ENCODE data around the gene RAB31. TPM values are rescaled to one million over a fixed set of nuclear protein-coding genes. Genes with fewer than 3 reads are reported as not detected.
A peak's percentile ranks its signal among the peaks of the same experiment; 100 is the strongest.

Gene RAB31
- total RNA-seq, 4 donors from 2014 or later = 27.1 to 54.4 (median 44.3) TPM

- H3K27me3 ChIP-seq = no peaks in the 10 kb centered on the region
- TF ChIP-seq POLR2A (IDR thresholded peaks at IDR 0.05) (no peak), EP300 (IDR thresholded peaks at IDR 0.05) (peak in 1 of 2 donors; percentile 73)
- peak in 1 of 2 donors; percentile 57 for DNase-seq (ENCODE audit: low spot score in 2 of 2)
- H3K27ac ChIP-seq = peak overlapping the region in 2 of 4 donors; percentile 31 to 63
- H3K36me3 ChIP-seq = peaks cover 0 to 9% (median 0%) of the 10 kb centered on the region in 3 donors
- H3K4me1 ChIP-seq = peaks cover 0 to 40% (median 13%) of the 10 kb centered on the region in 4 donors
- H3K4me3 ChIP-seq = no peak overlapping the region
- 74 to 76% methylated on average over 14 of the region's 14 CpGs for WGBS, 2 donors
- H3K9me3 ChIP-seq = no peaks in the 10 kb centered on the region
Observed at GRCh38 chr18:9827793-9828505, 119.8 kb downstream of the RAB31 start.

- Histone ChIP-seq H3K4me3 (no peak overlapping the region), H3K27ac (no peak overlapping the region), H3K27me3 (no peaks in the 10 kb centered on the region), H3K4me1 (peaks cover 0 to 34% (median 13%) of the 10 kb centered on the region in 4 donors), H3K36me3 (peaks cover 0 to 9% (median 0%) of the 10 kb centered on the region in 3 donors), H3K9me3 (no peaks in the 10 kb centered on the region)
- no peak for DNase-seq (ENCODE audit: low spot score in 2 of 2)
- TF ChIP-seq POLR2A (IDR thresholded peaks at IDR 0.05) = no peak
- TF ChIP-seq EP300 (IDR thresholded peaks at IDR 0.05) = no peak
- WGBS, 2 donors = 86 to 89% methylated on average over 15 of the region's 15 CpGs
Observed at GRCh38 chr18:9828506-9829396, 120.7 kb downstream of the RAB31 start.

- Histone ChIP-seq H3K36me3 (peaks cover 0 to 9% (median 0%) of the 10 kb centered on the region in 3 donors), H3K4me3 (no peak overlapping the region), H3K27me3 (no peaks in the 10 kb centered on the region), H3K27ac (no peak overlapping the region), H3K9me3 (no peaks in the 10 kb centered on the region), H3K4me1 (peaks cover 0 to 28% (median 13%) of the 10 kb centered on the region in 4 donors)
- 91 to 95% methylated on average over 6 of the region's 6 CpGs for WGBS, 2 donors
- no peak for TF ChIP-seq POLR2A (IDR thresholded peaks at IDR 0.05)
- TF ChIP-seq, protein P1, sequence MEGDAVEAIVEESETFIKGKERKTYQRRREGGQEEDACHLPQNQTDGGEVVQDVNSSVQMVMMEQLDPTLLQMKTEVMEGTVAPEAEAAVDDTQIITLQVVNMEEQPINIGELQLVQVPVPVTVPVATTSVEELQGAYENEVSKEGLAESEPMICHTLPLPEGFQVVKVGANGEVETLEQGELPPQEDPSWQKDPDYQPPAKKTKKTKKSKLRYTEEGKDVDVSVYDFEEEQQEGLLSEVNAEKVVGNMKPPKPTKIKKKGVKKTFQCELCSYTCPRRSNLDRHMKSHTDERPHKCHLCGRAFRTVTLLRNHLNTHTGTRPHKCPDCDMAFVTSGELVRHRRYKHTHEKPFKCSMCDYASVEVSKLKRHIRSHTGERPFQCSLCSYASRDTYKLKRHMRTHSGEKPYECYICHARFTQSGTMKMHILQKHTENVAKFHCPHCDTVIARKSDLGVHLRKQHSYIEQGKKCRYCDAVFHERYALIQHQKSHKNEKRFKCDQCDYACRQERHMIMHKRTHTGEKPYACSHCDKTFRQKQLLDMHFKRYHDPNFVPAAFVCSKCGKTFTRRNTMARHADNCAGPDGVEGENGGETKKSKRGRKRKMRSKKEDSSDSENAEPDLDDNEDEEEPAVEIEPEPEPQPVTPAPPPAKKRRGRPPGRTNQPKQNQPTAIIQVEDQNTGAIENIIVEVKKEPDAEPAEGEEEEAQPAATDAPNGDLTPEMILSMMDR (IDR thresholded peaks at IDR 0.05) = no peak
- TF ChIP-seq EP300 (IDR thresholded peaks at IDR 0.05) = no peak
- no peak for DNase-seq (ENCODE audit: low spot score in 2 of 2)
Observed at GRCh38 chr18:9829397-9829712, 121.3 kb downstream of the RAB31 start.

DNA sequence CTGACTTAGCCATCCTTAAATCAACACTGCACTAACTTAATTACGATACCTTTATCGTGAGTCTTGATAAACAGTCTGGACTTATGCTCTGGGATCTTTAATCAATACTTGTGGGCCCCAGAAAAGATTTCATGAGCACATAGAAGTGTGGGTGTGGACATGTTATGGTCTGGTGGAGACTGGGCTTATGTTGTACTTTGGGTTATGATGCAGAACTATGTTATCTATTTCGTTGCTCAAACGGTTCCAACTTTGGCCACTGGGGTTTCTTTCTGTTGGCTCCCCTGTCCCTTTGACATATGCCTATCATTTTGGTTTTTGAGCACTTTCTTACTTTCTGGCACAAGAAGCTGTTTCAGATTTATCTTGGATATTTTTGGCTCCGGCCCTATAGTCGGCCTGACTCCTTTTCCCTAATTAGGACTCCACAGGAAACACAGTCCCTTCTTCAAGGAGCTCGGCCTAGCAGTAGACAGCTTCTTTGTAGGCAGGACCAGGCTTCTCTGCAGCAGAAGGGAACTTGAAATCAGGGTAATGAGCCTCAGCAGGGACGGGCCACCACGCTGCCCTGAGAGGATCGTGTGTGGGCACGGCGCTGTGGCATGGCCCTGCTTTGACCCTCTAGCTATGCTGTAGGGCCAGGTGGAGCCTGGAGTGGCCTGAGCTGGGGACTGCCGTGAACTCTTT is 123.1 kb downstream of the RAB31 start:
- H3K27me3 ChIP-seq = no peaks in the 10 kb centered on the region
- 64 to 65% methylated on average over 12 to 13 of the region's 13 CpGs for WGBS, 2 donors
- TF ChIP-seq EP300 (IDR thresholded peaks at IDR 0.05) (no peak), POLR2A (IDR thresholded peaks at IDR 0.05) (no peak)
- TF ChIP-seq, protein P1 (IDR thresholded peaks at IDR 0.05) = peak in 1 of 5 experiments; percentile 12
- no peak overlapping the region for H3K4me3 ChIP-seq
- H3K4me1 ChIP-seq = peaks cover 0 to 22% (median 9%) of the 10 kb centered on the region in 4 donors
- H3K27ac ChIP-seq = peak overlapping the region in 2 of 4 donors; percentile 38 to 45
- H3K9me3 ChIP-seq = no peaks in the 10 kb centered on the region
- H3K36me3 ChIP-seq = peaks cover 0 to 9% (median 0%) of the 10 kb centered on the region in 3 donors
- DNase-seq (ENCODE audit: low spot score in 2 of 2) = no peak

DNA sequence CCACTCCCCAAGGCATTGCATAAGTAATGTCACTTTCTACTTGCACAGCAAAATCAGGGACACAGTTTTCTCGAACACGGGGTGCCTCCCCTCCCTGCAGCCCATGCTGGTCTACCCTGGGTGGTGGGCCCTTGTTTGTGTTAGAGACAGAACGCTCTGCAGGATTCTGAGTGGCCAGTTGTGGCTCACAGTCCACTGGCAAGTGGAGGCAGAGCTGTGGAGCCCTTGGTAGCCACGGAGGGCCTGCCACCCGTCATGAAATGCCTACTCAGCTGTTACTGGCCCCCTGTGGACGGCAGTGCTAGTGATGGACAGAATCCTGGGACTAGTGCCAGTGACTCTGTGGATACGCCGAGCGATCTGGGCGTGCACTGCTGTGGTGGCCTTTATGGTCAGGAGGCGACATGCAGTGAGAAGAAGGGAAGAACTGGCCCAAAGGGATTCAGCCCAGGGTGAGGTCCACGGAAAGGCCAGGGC is 123.7 kb downstream of the RAB31 start:
- peak overlapping the region in 2 of 4 donors; percentile 38 to 45 for H3K27ac ChIP-seq
- peaks cover 0 to 9% (median 0%) of the 10 kb centered on the region in 3 donors for H3K36me3 ChIP-seq
- no peaks in the 10 kb centered on the region for H3K27me3 ChIP-seq
- H3K4me3 ChIP-seq = no peak overlapping the region
- TF ChIP-seq POLR2A (IDR thresholded peaks at IDR 0.05) = no peak
- no peak for DNase-seq (ENCODE audit: low spot score in 2 of 2)
- no peaks in the 10 kb centered on the region for H3K9me3 ChIP-seq
- peaks cover 0 to 22% (median 9%) of the 10 kb centered on the region in 4 donors for H3K4me1 ChIP-seq
- WGBS, 2 donors = 61 to 83% methylated on average over 10 to 12 of the region's 12 CpGs

DNA sequence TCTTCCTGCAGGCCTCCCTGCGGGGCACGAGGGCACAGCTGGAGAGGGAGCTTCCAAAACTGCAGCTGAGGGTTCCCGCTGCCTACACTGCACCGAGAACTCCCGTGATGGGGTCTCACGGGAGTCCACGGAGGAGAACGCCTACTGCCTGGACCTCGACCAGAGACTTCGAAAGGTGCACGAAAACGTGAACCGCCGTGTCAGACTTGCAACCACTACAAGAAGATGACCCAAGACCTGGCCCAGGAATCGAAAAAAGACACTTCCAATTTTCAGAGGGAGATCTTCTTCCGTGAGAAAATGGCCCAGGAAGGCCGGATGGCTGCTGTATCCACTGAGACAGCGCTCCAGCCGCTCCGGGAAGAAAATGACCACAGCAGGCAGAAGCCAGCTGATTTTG is 124.8 kb downstream of the RAB31 start:
- 91 to 93% methylated on average over 20 of the region's 20 CpGs for WGBS, 2 donors
- no peak for DNase-seq (ENCODE audit: low spot score in 2 of 2)

More for the DNA sequence above, 124.8 kb downstream of the RAB31 start:
- no peaks in the 10 kb centered on the region for H3K27me3 ChIP-seq
- peaks cover 0 to 9% (median 0%) of the 10 kb centered on the region in 3 donors for H3K36me3 ChIP-seq
- H3K27ac ChIP-seq = no peak overlapping the region
- no peaks in the 10 kb centered on the region for H3K9me3 ChIP-seq
- H3K4me3 ChIP-seq = no peak overlapping the region
- peaks cover 0 to 15% (median under 1%) of the 10 kb centered on the region in 4 donors for H3K4me1 ChIP-seq
- no peak for TF ChIP-seq EP300 (IDR thresholded peaks at IDR 0.05)
- TF ChIP-seq, protein P1 (IDR thresholded peaks at IDR 0.05) = no peak
- TF ChIP-seq POLR2A (IDR thresholded peaks at IDR 0.05) = no peak

All from tibial nerve (tissue), 4 donors.